ENCODE measurements around the gene TMEM263. TPM values are rescaled to one million over a fixed set of nuclear protein-coding genes. Genes with fewer than 3 reads are reported as not detected.

The TMEM263 gene
- total and polyA plus RNA-seq, 2 of the 8 experiments (the other 6 are each of a cell fraction or from before 2014, with no cell fraction given), result 2.9 to 12.3 TPM

GRCh38 chr12:106926657-106927056 lies 29.1 kb upstream of the TMEM263 start:
- 100% methylated on average over 1 of the region's 1 CpG; no CpG with 5 or more reads in 1 of the 2 experiments for WGBS, 2 experiments (ENCODE audit: extremely low coverage in 1 of 2, insufficient coverage in 1 of 2, insufficient read length in 1 of 2, insufficient replicate concordance in 2 of 2, low coverage in 1 of 2, low lambda C conversion rate in 2 of 2, missing lambda C conversion rate in 1 of 2)
- Histone ChIP-seq H3K18ac (ENCODE audit: extremely low read depth, low read length) (no peak overlapping the region), H4K5ac (ENCODE audit: insufficient read length, low read depth, low read length) (no peak overlapping the region), H3K23ac (ENCODE audit: insufficient read length) (no peak overlapping the region), H2BK120ac (replicated peaks; ENCODE audit: low read depth, low read length) (no peak overlapping the region), H3K56ac (replicated peaks; ENCODE audit: insufficient read length, low read depth, low read length) (no peak overlapping the region), H4K8ac (ENCODE audit: extremely low read depth, insufficient read depth, low read length) (no peak overlapping the region), H4K91ac (replicated peaks; ENCODE audit: insufficient read length, low read length) (no peak overlapping the region), H2BK15ac (ENCODE audit: low read length) (no peak overlapping the region), H3K27me3 (replicated peaks in 1 of 4; ENCODE audit: control insufficient read depth in 3 of 4, extremely low read depth in 1 of 4, insufficient read depth in 3 of 4, low read length in 3 of 4) (no peaks in the 10 kb centered on the region), H3K36me3 (ENCODE audit: control insufficient read depth in 2 of 4, insufficient read depth in 4 of 4, low read length in 3 of 4) (no peaks in the 10 kb centered on the region), H3K79me2 (ENCODE audit: control insufficient read depth in 1 of 2, insufficient read depth in 2 of 2, low read length in 2 of 2) (no peaks in the 10 kb centered on the region), H3K9ac (replicated peaks in 1 of 4; ENCODE audit: extremely low read depth in 1 of 4, low read depth in 3 of 4, low read length in 3 of 4) (no peak overlapping the region), H3K4me3 (ENCODE audit: extremely low read depth in 1 of 4, insufficient read depth in 2 of 4, low read depth in 3 of 4, low read length in 4 of 4) (no peak overlapping the region), H2BK12ac (ENCODE audit: low read depth, low read length) (no peak overlapping the region), H3K9me3 (ENCODE audit: insufficient read depth in 2 of 2, low read depth in 1 of 2, low read length in 1 of 2) (no peaks in the 10 kb centered on the region), H2AFZ (ENCODE audit: low read length) (no peak overlapping the region), H2BK20ac (ENCODE audit: low read length) (no peak overlapping the region), H2AK5ac (ENCODE audit: low read depth, low read length) (no peak overlapping the region), H3K4me2 (ENCODE audit: insufficient read depth in 1 of 2, low read depth in 2 of 2, low read length in 2 of 2) (no peak overlapping the region), H3K79me1 (ENCODE audit: low read depth, low read length) (no peaks in the 10 kb centered on the region), H3K27ac (ENCODE audit: low read depth, low read length) (no peak overlapping the region), H4K20me1 (replicated peaks in 1 of 2; ENCODE audit: control insufficient read depth in 1 of 2, insufficient read depth in 2 of 2, low read length in 2 of 2) (no peaks in the 10 kb centered on the region), H3K14ac (ENCODE audit: insufficient read length) (no peak overlapping the region), H3K4me1 (replicated peaks in 1 of 4; ENCODE audit: control insufficient read depth in 3 of 4, insufficient read depth in 4 of 4, low read length in 3 of 4) (no peaks in the 10 kb centered on the region), H3K4ac (replicated peaks; ENCODE audit: insufficient read length, low read depth, low read length) (no peak overlapping the region), H3K23me2 (ENCODE audit: low read depth, low read length) (no peaks in the 10 kb centered on the region), H2BK5ac (ENCODE audit: low read depth, low read length) (no peak overlapping the region)
- CTCF ChIA-PET (ENCODE audit: partially characterized antibody), result interaction anchor here (0.6 to 0.7 kb wide), 2 partner anchors 611 to 1476 kb away, joined by 3 to 4 read pairs; no protein-coding TSS in a partner anchor
- no peak for DNase-seq (ENCODE audit: low read depth in 1 of 2, low spot score in 2 of 2)
- POLR2A ChIA-PET (ENCODE audit: partially characterized antibody), result no interaction called here
- no peak for FAIRE-seq
- TF ChIP-seq TBP (IDR thresholded peaks at IDR 0.05; ENCODE audit: low read depth, low read length) (no peak), POLR2A (IDR thresholded peaks at IDR 0.05; ENCODE audit: control extremely low read depth in 1 of 2, low read depth in 2 of 2, low read length in 2 of 2) (no peak), CHD2 (IDR thresholded peaks at IDR 0.05; ENCODE audit: low read length) (no peak), RNF2 (IDR thresholded peaks at IDR 0.05; ENCODE audit: borderline replicate concordance, low read depth, low read length, missing control alignments, poor library complexity, severe bottlenecking) (no peak), SUZ12 (IDR thresholded peaks at IDR 0.05; ENCODE audit: low read length) (no peak), SP2 (IDR thresholded peaks at IDR 0.05; ENCODE audit: low read length) (no peak), TCF12 (IDR thresholded peaks at IDR 0.05; ENCODE audit: low read depth, low read length) (no peak), TAF7 (optimal IDR thresholded peaks at IDR 0.05; ENCODE audit: borderline replicate concordance, low read depth, low read length) (no peak), SP4 (IDR thresholded peaks at IDR 0.05; ENCODE audit: low read length) (no peak), KDM4A (IDR thresholded peaks at IDR 0.05; ENCODE audit: low read depth, low read length, severe bottlenecking) (no peak), CTCF (IDR thresholded peaks at IDR 0.05; ENCODE audit: control extremely low read depth in 1 of 3, insufficient read depth in 1 of 3, low read depth in 1 of 3, low read length in 3 of 3) (no peak)

Measured in H1 (cell line).